Liver (tissue), 3 donors: Measurements from ENCODE around the gene SLC12A5.

Experiments
- EGR1 ChIP-seq, 2 donors: IDR thresholded peaks; 2 replicates each; pipeline ENCODE4 v1.6.1; 2016 to 2018; ENCODE audit warnings: antibody characterized with exemption in 2 of 2, low read depth in 2 of 2
- FOXA1 ChIP-seq: IDR thresholded peaks from 2 replicates; pipeline ENCODE4 v1.6.1; 2016; ENCODE audit warnings: antibody characterized with exemption
- GABPA ChIP-seq, 2 donors: IDR thresholded peaks in 1 of 2; conservative IDR thresholded peaks in 1 of 2; 2 replicates each; pipeline ENCODE4 v1.6.1; 2016; ENCODE audit warnings: antibody characterized with exemption in 2 of 2, mild to moderate bottlenecking in 1 of 2, moderate library complexity in 1 of 2
- JUND ChIP-seq, 2 donors: IDR thresholded peaks; 2 replicates each; pipeline ENCODE4 v1.6.1; 2016; ENCODE audit warnings: antibody characterized with exemption in 2 of 2
- TAF1 ChIP-seq: conservative IDR thresholded peaks from 2 replicates; pipeline ENCODE4 v1.6.1; 2016; ENCODE audit warnings: antibody characterized with exemption, mild to moderate bottlenecking
- YY1 ChIP-seq: IDR thresholded peaks from 2 replicates; pipeline ENCODE4 v1.6.1; 2016; ENCODE audit warnings: antibody characterized with exemption, mild to moderate bottlenecking
- TF ChIP-seq, protein P1 (sequence below): fragments of 150-350 bp; IDR thresholded peaks from 2 replicates; pipeline ENCODE4 v1.5.1; 2017; ENCODE audit warnings: improper control_type of control experiment, low read depth, low read length; ENCODE audit not compliant: missing input control
- TF ChIP-seq, protein P2 (sequence below): IDR thresholded peaks from 2 replicates; pipeline ENCODE4 v1.6.1; 2016; ENCODE audit warnings: antibody characterized with exemption, mild to moderate bottlenecking
- TF ChIP-seq, protein P3 (sequence below): IDR thresholded peaks from 2 replicates; pipeline ENCODE4 v1.6.1; 2016; ENCODE audit warnings: antibody characterized with exemption
- TF ChIP-seq, protein P4 (sequence below): IDR thresholded peaks from 2 replicates; pipeline ENCODE4 v1.6.1; 2016; ENCODE audit warnings: antibody characterized with exemption
- donor health status: healthy.
- donor health status: healthy.

DNA sequence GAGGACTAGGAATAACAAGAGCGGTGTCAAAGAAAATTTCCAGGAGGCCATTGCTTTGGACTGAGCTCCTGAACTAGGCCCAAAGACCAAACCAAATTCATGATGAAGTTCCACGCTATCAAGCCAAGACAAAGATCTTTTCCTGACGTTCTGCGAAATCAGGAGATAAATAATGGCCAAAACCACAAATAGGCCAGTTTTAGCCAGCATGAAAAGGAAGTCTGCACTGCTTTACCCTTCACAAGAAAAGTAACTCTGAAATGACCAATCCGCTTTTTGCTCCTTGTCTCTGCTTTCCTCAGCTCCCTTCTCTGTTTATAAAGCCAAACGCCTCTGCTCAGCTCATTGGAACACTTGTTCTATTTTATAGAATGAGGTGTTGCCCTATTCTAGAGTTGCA, 54.1 kb downstream of the SLC12A5 start:
- TF ChIP-seq, protein P1, sequence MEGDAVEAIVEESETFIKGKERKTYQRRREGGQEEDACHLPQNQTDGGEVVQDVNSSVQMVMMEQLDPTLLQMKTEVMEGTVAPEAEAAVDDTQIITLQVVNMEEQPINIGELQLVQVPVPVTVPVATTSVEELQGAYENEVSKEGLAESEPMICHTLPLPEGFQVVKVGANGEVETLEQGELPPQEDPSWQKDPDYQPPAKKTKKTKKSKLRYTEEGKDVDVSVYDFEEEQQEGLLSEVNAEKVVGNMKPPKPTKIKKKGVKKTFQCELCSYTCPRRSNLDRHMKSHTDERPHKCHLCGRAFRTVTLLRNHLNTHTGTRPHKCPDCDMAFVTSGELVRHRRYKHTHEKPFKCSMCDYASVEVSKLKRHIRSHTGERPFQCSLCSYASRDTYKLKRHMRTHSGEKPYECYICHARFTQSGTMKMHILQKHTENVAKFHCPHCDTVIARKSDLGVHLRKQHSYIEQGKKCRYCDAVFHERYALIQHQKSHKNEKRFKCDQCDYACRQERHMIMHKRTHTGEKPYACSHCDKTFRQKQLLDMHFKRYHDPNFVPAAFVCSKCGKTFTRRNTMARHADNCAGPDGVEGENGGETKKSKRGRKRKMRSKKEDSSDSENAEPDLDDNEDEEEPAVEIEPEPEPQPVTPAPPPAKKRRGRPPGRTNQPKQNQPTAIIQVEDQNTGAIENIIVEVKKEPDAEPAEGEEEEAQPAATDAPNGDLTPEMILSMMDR = no peak
- TF ChIP-seq, protein P2, sequence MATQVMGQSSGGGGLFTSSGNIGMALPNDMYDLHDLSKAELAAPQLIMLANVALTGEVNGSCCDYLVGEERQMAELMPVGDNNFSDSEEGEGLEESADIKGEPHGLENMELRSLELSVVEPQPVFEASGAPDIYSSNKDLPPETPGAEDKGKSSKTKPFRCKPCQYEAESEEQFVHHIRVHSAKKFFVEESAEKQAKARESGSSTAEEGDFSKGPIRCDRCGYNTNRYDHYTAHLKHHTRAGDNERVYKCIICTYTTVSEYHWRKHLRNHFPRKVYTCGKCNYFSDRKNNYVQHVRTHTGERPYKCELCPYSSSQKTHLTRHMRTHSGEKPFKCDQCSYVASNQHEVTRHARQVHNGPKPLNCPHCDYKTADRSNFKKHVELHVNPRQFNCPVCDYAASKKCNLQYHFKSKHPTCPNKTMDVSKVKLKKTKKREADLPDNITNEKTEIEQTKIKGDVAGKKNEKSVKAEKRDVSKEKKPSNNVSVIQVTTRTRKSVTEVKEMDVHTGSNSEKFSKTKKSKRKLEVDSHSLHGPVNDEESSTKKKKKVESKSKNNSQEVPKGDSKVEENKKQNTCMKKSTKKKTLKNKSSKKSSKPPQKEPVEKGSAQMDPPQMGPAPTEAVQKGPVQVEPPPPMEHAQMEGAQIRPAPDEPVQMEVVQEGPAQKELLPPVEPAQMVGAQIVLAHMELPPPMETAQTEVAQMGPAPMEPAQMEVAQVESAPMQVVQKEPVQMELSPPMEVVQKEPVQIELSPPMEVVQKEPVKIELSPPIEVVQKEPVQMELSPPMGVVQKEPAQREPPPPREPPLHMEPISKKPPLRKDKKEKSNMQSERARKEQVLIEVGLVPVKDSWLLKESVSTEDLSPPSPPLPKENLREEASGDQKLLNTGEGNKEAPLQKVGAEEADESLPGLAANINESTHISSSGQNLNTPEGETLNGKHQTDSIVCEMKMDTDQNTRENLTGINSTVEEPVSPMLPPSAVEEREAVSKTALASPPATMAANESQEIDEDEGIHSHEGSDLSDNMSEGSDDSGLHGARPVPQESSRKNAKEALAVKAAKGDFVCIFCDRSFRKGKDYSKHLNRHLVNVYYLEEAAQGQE = no peak
- TF ChIP-seq YY1 = no peak
- TF ChIP-seq EGR1 (IDR thresholded peaks at IDR 0.05; ENCODE audit: low read depth in 2 of 2) = no peak
- TF ChIP-seq, protein P3, sequence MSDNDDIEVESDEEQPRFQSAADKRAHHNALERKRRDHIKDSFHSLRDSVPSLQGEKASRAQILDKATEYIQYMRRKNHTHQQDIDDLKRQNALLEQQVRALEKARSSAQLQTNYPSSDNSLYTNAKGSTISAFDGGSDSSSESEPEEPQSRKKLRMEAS = no peak
- no peak for TF ChIP-seq FOXA1
- TF ChIP-seq TAF1 = no peak
- no peak for TF ChIP-seq GABPA (IDR thresholded peaks at IDR 0.05 in 1 of 2, conservative IDR thresholded peaks at IDR 0.05 in 1 of 2)
- TF ChIP-seq, protein P4, sequence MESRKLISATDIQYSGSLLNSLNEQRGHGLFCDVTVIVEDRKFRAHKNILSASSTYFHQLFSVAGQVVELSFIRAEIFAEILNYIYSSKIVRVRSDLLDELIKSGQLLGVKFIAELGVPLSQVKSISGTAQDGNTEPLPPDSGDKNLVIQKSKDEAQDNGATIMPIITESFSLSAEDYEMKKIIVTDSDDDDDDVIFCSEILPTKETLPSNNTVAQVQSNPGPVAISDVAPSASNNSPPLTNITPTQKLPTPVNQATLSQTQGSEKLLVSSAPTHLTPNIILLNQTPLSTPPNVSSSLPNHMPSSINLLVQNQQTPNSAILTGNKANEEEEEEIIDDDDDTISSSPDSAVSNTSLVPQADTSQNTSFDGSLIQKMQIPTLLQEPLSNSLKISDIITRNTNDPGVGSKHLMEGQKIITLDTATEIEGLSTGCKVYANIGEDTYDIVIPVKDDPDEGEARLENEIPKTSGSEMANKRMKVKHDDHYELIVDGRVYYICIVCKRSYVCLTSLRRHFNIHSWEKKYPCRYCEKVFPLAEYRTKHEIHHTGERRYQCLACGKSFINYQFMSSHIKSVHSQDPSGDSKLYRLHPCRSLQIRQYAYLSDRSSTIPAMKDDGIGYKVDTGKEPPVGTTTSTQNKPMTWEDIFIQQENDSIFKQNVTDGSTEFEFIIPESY = no peak
- TF ChIP-seq JUND (IDR thresholded peaks at IDR 0.05) = no peak
